ENCODE results near the gene LMX1A.

The LMX1A gene

GRCh38 chr1:165172666-165173065 lies 183.8 kb downstream of the LMX1A start:
- Histone ChIP-seq H3K79me2 (ENCODE audit: low read length) (no peaks in the 10 kb centered on the region), H3K27me3 (replicated peaks; ENCODE audit: insufficient read depth, low read length) (no peaks in the 10 kb centered on the region), H3K9me2 (replicated peaks; ENCODE audit: insufficient read depth, low read length) (no peaks in the 10 kb centered on the region), H3K36me3 (replicated peaks; ENCODE audit: insufficient read depth, low read length) (no peaks in the 10 kb centered on the region), H3K4me2 (ENCODE audit: low read depth, low read length) (no peak overlapping the region), H4K20me1 (ENCODE audit: insufficient read depth, low read length) (no peaks in the 10 kb centered on the region), H3F3A (ENCODE audit: insufficient read depth, low read length) (no peaks in the 10 kb centered on the region), H3K27ac (ENCODE audit: low read length) (no peak overlapping the region), H3K4me3 (ENCODE audit: low read length) (no peak overlapping the region), H3K9ac (ENCODE audit: low read length) (no peak overlapping the region), H3K9me3 (replicated peaks; ENCODE audit: insufficient read depth, low read length) (no peaks in the 10 kb centered on the region), H2AFZ (ENCODE audit: low read length) (no peak overlapping the region), H3K4me1 (ENCODE audit: low read length) (no peaks in the 10 kb centered on the region)
- TF ChIP-seq CTCF (IDR thresholded peaks at IDR 0.05; ENCODE audit: low read length): no peak
- TF ChIP-seq EZH2 (optimal IDR thresholded peaks at IDR 0.05; ENCODE audit: low read depth, low read length): no peak
- TF ChIP-seq EZH2phosphoT487 (IDR thresholded peaks at IDR 0.05; ENCODE audit: low read length): no peak
- DNase-seq: no peak

- Histone ChIP-seq H3K4me2 (ENCODE audit: low read depth, low read length) (no peak overlapping the region), H3F3A (ENCODE audit: insufficient read depth, low read length) (no peaks in the 10 kb centered on the region), H3K36me3 (replicated peaks; ENCODE audit: insufficient read depth, low read length) (no peaks in the 10 kb centered on the region), H3K9me3 (replicated peaks; ENCODE audit: insufficient read depth, low read length) (no peaks in the 10 kb centered on the region), H4K20me1 (ENCODE audit: insufficient read depth, low read length) (no peaks in the 10 kb centered on the region), H3K79me2 (ENCODE audit: low read length) (no peaks in the 10 kb centered on the region), H3K27me3 (replicated peaks; ENCODE audit: insufficient read depth, low read length) (no peaks in the 10 kb centered on the region), H3K27ac (ENCODE audit: low read length) (no peak overlapping the region), H3K4me3 (ENCODE audit: low read length) (no peak overlapping the region), H3K9ac (ENCODE audit: low read length) (no peak overlapping the region), H3K9me2 (replicated peaks; ENCODE audit: insufficient read depth, low read length) (no peaks in the 10 kb centered on the region), H3K4me1 (ENCODE audit: low read length) (no peaks in the 10 kb centered on the region), H2AFZ (ENCODE audit: low read length) (no peak overlapping the region)
- DNase-seq: no peak
- TF ChIP-seq EZH2phosphoT487 (IDR thresholded peaks at IDR 0.05; ENCODE audit: low read length) (no peak), CTCF (IDR thresholded peaks at IDR 0.05; ENCODE audit: low read length) (no peak), EZH2 (optimal IDR thresholded peaks at IDR 0.05; ENCODE audit: low read depth, low read length) (no peak)
Measured at GRCh38 chr1:165169729-165170128, 186.8 kb downstream of the LMX1A start.

- Histone ChIP-seq H2AFZ (ENCODE audit: low read length) (no peak overlapping the region), H3K27ac (ENCODE audit: low read length) (no peak overlapping the region), H3K9ac (ENCODE audit: low read length) (no peak overlapping the region), H3F3A (ENCODE audit: insufficient read depth, low read length) (no peaks in the 10 kb centered on the region), H3K4me2 (ENCODE audit: low read depth, low read length) (no peak overlapping the region), H3K27me3 (replicated peaks; ENCODE audit: insufficient read depth, low read length) (no peaks in the 10 kb centered on the region), H3K4me1 (ENCODE audit: low read length) (no peaks in the 10 kb centered on the region), H3K9me2 (replicated peaks; ENCODE audit: insufficient read depth, low read length) (no peaks in the 10 kb centered on the region), H3K36me3 (replicated peaks; ENCODE audit: insufficient read depth, low read length) (no peaks in the 10 kb centered on the region), H3K79me2 (ENCODE audit: low read length) (no peaks in the 10 kb centered on the region), H3K9me3 (replicated peaks; ENCODE audit: insufficient read depth, low read length) (no peaks in the 10 kb centered on the region), H4K20me1 (ENCODE audit: insufficient read depth, low read length) (no peaks in the 10 kb centered on the region), H3K4me3 (ENCODE audit: low read length) (no peak overlapping the region)
- no peak for DNase-seq
- no peak for TF ChIP-seq EZH2phosphoT487 (IDR thresholded peaks at IDR 0.05; ENCODE audit: low read length)
- TF ChIP-seq CTCF (IDR thresholded peaks at IDR 0.05; ENCODE audit: low read length): no peak
- no peak for TF ChIP-seq EZH2 (optimal IDR thresholded peaks at IDR 0.05; ENCODE audit: low read depth, low read length)
Measured at GRCh38 chr1:165169028-165169427, 187.5 kb downstream of the LMX1A start.
